Upper lobe of left lung (tissue), 4 donors: ENCODE data around the gene CLCN1.

Experiments
- CTCF ChIP-seq, 6 experiments: fragments of 450-650 bp in 4 of 6; fragments of 200-600 bp in 2 of 6; sonication (generic) in 2 of 6; IDR thresholded peaks; one replicate each; pipeline ENCODE4 v1.5.1; 2016 to 2019; ENCODE audit warnings: antibody characterized with exemption in 6 of 6
- EP300 ChIP-seq, 4 donors: sonication (generic); formaldehyde crosslinking; IDR thresholded peaks; one replicate each; pipeline ENCODE4 v1.5.1; 2017; ENCODE audit warnings: antibody characterized with exemption in 4 of 4, control low read depth in 2 of 4
- POLR2A ChIP-seq, 4 donors: fragments of 450-650 bp; IDR thresholded peaks; one replicate each; pipeline ENCODE4 v1.5.1; 2016 to 2017; ENCODE audit warnings: antibody characterized with exemption in 4 of 4, mild to moderate bottlenecking in 2 of 4
- POLR2AphosphoS5 ChIP-seq, 2 donors: sonication (generic); formaldehyde crosslinking; IDR thresholded peaks; one replicate each; pipeline ENCODE4 v1.5.1; 2017; ENCODE audit warnings: antibody characterized with exemption in 2 of 2

GRCh38 chr7:143316492-143316891 lies 581 bp downstream of the CLCN1 start:
- TF ChIP-seq CTCF (IDR thresholded peaks at IDR 0.05), result no peak
- no peak for TF ChIP-seq EP300 (IDR thresholded peaks at IDR 0.05)
- TF ChIP-seq POLR2A (IDR thresholded peaks at IDR 0.05), result no peak
- TF ChIP-seq POLR2AphosphoS5 (IDR thresholded peaks at IDR 0.05), result no peak
